Activated B cell treated with CpG ODN at 0.5 μM for 24 hours (primary cell): ENCODE measurements around the gene PRKCQ. TPM values are rescaled to one million over a fixed set of nuclear protein-coding genes. Genes with fewer than 3 reads are reported as not detected.

Source experiments
- ATAC-seq: fragments of 200-7000 bp; cut with Tn5 transposase; one replicate; pipeline ENCODE4 v1.10.0; 2021; ENCODE audit warnings: low read depth, mild to moderate bottlenecking, moderate library complexity
- CTCF ChIA-PET: fragments of 350-600 bp; sonication (Branson Sonifier 250); formaldehyde crosslinking; loops from one replicate; lab custom pipeline; 2021; ENCODE audit warnings: antibody characterized with exemption; lab: Charles Lee
- POLR2A ChIA-PET: fragments of 350-600 bp; sonication (Branson Sonifier 250); formaldehyde crosslinking; loops from one replicate; lab custom pipeline; 2021; ENCODE audit warnings: antibody characterized with exemption; lab: Charles Lee
- DNase-seq: peaks from one replicate; pipeline ENCODE4 v3.0.0; 2022
- H3K27ac Mint-ChIP-seq: one replicate; pipeline ENCODE4 v1.8.0; 2020; ENCODE audit warnings: mixed read lengths
- H3K27me3 Mint-ChIP-seq: one replicate; pipeline ENCODE4 v1.8.0; 2021; ENCODE audit warnings: mixed read lengths
- H3K36me3 Mint-ChIP-seq: one replicate; pipeline ENCODE4 v1.8.0; 2021; ENCODE audit warnings: low read depth, mixed read lengths
- H3K4me1 Mint-ChIP-seq: one replicate; pipeline ENCODE4 v1.8.0; 2021; ENCODE audit warnings: mixed read lengths
- H3K4me3 Mint-ChIP-seq: one replicate; pipeline ENCODE4 v1.8.0; 2020; ENCODE audit warnings: mild to moderate bottlenecking, mixed read lengths
- H3K9me3 Mint-ChIP-seq: one replicate; pipeline ENCODE4 v1.8.0; 2020; ENCODE audit warnings: mixed read lengths
- CTCF ChIP-seq: fragments of 200-600 bp; IDR thresholded peaks from one replicate; pipeline ENCODE4 v1.8.0; 2022; ENCODE audit warnings: antibody characterized with exemption, mild to moderate bottlenecking
- intact Hi-C: fragments of 100-400 bp; cut with micrococcal nuclease; formaldehyde crosslinking; loops from one replicate; pipeline ENCODE4 v1.15.1; 2024
- total RNA-seq: library from RNA; stranded (reverse); gene quantifications from 2 replicates; pipeline ENCODE4 v1.2.3, GENCODE V29; 2022

Gene PRKCQ
- total RNA-seq, 1 donor from 2014 or later, result 0.11 TPM

DNA sequence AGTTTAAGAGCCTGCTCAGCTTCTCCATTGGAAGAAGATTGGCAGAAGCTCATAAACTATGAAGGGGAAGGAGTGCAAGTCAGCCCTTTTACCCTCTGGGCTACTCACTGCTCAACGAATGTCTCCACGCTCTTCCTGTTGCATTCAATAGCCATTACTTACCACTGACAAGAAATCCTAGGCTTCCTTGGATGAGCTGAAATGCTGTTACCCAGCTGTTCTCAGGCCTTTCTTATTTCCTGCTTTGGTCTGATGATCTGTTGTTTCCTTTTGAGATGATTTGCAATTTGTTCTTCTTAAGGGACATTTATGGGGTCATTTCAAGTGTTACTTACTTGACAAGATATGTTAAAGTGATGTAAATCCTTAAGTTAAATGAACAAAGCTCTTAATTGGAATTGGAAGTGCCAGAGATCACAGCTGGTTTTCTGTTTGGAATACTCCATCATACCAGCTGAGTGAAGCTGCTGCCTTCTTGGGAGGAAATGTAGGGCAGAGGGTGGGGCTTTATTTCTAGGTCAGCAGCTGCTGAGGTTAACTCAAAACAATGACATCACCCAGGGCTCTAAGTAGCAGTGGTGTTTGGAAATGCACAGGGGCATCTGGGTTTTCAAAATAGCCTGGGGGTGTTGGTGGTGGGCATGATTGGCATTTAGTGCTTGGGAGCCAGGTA lies 170.0 kb downstream of the PRKCQ start:
- Mint-ChIP-seq H3K27me3 (no peaks in the 10 kb centered on the region), H3K9me3 (no peaks in the 10 kb centered on the region), H3K4me1 (peaks cover 6% of the 10 kb centered on the region), H3K27ac (no peak overlapping the region), H3K36me3 (no peaks in the 10 kb centered on the region), H3K4me3 (no peak overlapping the region)
- ChIA-PET CTCF (interaction anchor here (0.8 to 2.0 kb wide), 5 partner anchors 8 to 323 kb away, joined by 3 to 12 read pairs (median 4); partner anchors contain the start of gene PFKFB3), POLR2A (interaction anchor here (0.6 to 1.0 kb wide), 2 partner anchors 10 to 267 kb away, joined by 3 to 13 read pairs; no protein-coding TSS in a partner anchor)
- DNase-seq, result no peak
- TF ChIP-seq CTCF, result no peak
- ATAC-seq, result no peak
- intact Hi-C loops, result loop anchor here (10.0 kb wide), 3 partner anchors 495 to 1405 kb away; partner anchors contain the start of gene TAF3

DNA sequence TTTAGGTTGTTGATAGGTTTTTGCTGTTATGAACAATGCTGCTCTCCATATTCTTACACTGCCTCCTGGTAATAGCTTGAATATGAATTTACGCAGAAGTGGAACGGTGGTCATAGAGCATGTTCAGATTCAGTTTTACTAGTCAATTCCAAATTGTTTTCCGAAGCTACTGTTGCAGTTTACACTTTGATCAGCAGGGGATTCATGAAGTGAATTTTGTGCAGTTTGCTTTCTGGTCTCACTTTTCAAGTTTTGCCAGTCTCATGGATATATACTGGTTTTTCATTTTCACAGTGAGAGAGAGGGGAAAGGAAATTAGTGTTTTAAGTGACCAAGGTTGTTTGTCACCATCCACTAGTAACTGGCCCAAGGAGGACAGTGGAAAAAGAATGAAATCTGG lies 171.3 kb downstream of the PRKCQ start:
- ChIA-PET CTCF (interaction anchor here (0.9 to 1.2 kb wide), 2 partner anchors 9 to 322 kb away, joined by 4 read pairs; no protein-coding TSS in a partner anchor), POLR2A (interaction anchor here (0.6 kb wide), 1 partner anchor 8 kb away, joined by 4 read pairs; no protein-coding TSS in a partner anchor)
- Mint-ChIP-seq H3K27ac (no peak overlapping the region), H3K36me3 (no peaks in the 10 kb centered on the region), H3K9me3 (no peaks in the 10 kb centered on the region), H3K27me3 (peaks cover 2% of the 10 kb centered on the region), H3K4me1 (peaks cover 6% of the 10 kb centered on the region), H3K4me3 (no peak overlapping the region)
- no peak for DNase-seq
- ATAC-seq, result no peak
- intact Hi-C loops, result loop anchor here (10.0 kb wide), 2 partner anchors 494 to 1406 kb away; partner anchors contain the start of gene TAF3
- no peak for TF ChIP-seq CTCF

DNA sequence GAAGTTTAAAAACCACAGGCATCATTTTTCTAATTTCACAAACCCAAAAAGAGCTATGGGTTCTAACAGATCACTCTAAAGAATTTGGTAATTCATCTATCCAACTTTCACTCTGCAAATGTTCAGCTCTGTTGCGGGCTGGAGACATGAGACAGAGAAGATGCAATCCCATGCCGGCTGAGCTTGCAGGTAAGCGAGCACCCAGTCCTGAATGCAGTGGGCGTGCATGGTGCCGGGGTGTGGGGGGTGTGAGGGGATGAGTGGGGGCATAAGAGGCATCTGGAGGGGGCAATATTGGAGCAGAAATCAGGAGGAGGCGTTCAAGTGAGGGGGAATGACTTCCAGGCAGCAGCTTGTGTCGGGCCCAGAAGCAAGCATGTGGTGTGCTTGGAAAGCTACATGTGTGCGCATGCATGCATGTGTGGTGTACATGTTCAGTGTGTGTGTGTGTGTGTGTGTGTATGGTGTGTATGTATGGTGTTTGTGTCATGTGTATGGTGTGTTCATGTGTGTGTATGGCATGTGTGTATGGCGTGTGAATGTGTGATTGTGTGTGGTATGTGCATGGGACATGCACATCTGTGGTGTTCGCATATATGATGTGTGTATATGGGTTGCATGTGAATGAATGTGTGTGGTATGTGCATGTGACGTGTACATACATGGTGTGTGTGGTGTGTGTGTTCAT lies 172.9 kb downstream of the PRKCQ start:
- TF ChIP-seq CTCF, result no peak
- Mint-ChIP-seq H3K36me3 (no peaks in the 10 kb centered on the region), H3K27ac (no peak overlapping the region), H3K9me3 (no peaks in the 10 kb centered on the region), H3K27me3 (peaks cover 2% of the 10 kb centered on the region), H3K4me3 (no peak overlapping the region), H3K4me1 (peaks cover 6% of the 10 kb centered on the region)
- CTCF ChIA-PET, result interaction anchor here (1.0 to 3.2 kb wide), 5 partner anchors 9 to 298 kb away, joined by 3 to 39 read pairs (median 7); partner anchors contain the start of gene PFKFB3
- ATAC-seq, result no peak
- intact Hi-C loops, result loop anchor here (10.0 kb wide), 2 partner anchors 492 to 1408 kb away; partner anchors contain the start of gene TAF3
- POLR2A ChIA-PET, result interaction anchor here (0.7 to 1.5 kb wide), 3 partner anchors 205 to 417 kb away, joined by 4 to 11 read pairs (median 6); partner anchors contain the start of gene PFKFB3
- DNase-seq, result no peak

GRCh38 chr10:6406220-6407033 lies 173.6 kb downstream of the PRKCQ start:
- intact Hi-C loops, result loop anchor here (1.0 to 10.0 kb wide), 4 partner anchors 297 to 1408 kb away; partner anchors contain the start of gene TAF3
- ChIA-PET CTCF (interaction anchor here (0.7 to 3.2 kb wide), 11 partner anchors 9 to 393 kb away, joined by 3 to 39 read pairs (median 4); partner anchors contain the start of gene PFKFB3), POLR2A (interaction anchor here (0.7 to 1.5 kb wide), 5 partner anchors 106 to 712 kb away, joined by 3 to 11 read pairs (median 5); partner anchors contain the start of gene PFKFB3)
- DNase-seq, result no peak
- no peak overlapping the region for H3K4me3 Mint-ChIP-seq
- H3K27me3 Mint-ChIP-seq, result peaks cover 6% of the 10 kb centered on the region
- no peak for TF ChIP-seq CTCF
- H3K9me3 Mint-ChIP-seq, result no peaks in the 10 kb centered on the region
- H3K27ac Mint-ChIP-seq, result no peak overlapping the region
- no peaks in the 10 kb centered on the region for H3K36me3 Mint-ChIP-seq
- H3K4me1 Mint-ChIP-seq, result peaks cover 13% of the 10 kb centered on the region
- no peak for ATAC-seq
